HL-60 (cell line): ENCODE results near the gene UNK.

Experiments used
- GABPA ChIP-seq: IDR thresholded peaks from 2 replicates; pipeline ENCODE4 v1.6.1; 2012; ENCODE audit warnings: low read depth
- POLR2AphosphoS5 ChIP-seq: IDR thresholded peaks from 2 replicates; pipeline ENCODE4 v1.6.1; 2012; ENCODE audit warnings: low read depth
- TF ChIP-seq, protein P1 (sequence below): IDR thresholded peaks from one replicate; pipeline ENCODE4 v1.5.1; 2011; ENCODE audit warnings: low read length, control low read depth, inconsistent platforms; ENCODE audit not compliant: insufficient read depth
- TF ChIP-seq, protein P2 (sequence below): IDR thresholded peaks from 2 replicates; pipeline ENCODE4 v1.6.1; 2012; ENCODE audit warnings: low read depth; ENCODE audit not compliant: insufficient replicate concordance

- TF ChIP-seq, protein P1, sequence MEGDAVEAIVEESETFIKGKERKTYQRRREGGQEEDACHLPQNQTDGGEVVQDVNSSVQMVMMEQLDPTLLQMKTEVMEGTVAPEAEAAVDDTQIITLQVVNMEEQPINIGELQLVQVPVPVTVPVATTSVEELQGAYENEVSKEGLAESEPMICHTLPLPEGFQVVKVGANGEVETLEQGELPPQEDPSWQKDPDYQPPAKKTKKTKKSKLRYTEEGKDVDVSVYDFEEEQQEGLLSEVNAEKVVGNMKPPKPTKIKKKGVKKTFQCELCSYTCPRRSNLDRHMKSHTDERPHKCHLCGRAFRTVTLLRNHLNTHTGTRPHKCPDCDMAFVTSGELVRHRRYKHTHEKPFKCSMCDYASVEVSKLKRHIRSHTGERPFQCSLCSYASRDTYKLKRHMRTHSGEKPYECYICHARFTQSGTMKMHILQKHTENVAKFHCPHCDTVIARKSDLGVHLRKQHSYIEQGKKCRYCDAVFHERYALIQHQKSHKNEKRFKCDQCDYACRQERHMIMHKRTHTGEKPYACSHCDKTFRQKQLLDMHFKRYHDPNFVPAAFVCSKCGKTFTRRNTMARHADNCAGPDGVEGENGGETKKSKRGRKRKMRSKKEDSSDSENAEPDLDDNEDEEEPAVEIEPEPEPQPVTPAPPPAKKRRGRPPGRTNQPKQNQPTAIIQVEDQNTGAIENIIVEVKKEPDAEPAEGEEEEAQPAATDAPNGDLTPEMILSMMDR = no peak
- TF ChIP-seq POLR2AphosphoS5 (no peak), GABPA (no peak)
- TF ChIP-seq, protein P2, sequence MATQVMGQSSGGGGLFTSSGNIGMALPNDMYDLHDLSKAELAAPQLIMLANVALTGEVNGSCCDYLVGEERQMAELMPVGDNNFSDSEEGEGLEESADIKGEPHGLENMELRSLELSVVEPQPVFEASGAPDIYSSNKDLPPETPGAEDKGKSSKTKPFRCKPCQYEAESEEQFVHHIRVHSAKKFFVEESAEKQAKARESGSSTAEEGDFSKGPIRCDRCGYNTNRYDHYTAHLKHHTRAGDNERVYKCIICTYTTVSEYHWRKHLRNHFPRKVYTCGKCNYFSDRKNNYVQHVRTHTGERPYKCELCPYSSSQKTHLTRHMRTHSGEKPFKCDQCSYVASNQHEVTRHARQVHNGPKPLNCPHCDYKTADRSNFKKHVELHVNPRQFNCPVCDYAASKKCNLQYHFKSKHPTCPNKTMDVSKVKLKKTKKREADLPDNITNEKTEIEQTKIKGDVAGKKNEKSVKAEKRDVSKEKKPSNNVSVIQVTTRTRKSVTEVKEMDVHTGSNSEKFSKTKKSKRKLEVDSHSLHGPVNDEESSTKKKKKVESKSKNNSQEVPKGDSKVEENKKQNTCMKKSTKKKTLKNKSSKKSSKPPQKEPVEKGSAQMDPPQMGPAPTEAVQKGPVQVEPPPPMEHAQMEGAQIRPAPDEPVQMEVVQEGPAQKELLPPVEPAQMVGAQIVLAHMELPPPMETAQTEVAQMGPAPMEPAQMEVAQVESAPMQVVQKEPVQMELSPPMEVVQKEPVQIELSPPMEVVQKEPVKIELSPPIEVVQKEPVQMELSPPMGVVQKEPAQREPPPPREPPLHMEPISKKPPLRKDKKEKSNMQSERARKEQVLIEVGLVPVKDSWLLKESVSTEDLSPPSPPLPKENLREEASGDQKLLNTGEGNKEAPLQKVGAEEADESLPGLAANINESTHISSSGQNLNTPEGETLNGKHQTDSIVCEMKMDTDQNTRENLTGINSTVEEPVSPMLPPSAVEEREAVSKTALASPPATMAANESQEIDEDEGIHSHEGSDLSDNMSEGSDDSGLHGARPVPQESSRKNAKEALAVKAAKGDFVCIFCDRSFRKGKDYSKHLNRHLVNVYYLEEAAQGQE = no peak
Observed at GRCh38 chr17:75803883-75804282, 19.3 kb downstream of the UNK start.
